ENCODE data around the gene SERPINI2.

The SERPINI2 gene

GRCh38 chr3:167473863-167474262, at the start of gene SERPINI2:
TSS of gene SERPINI2 (minus strand) at chr3:167474042. CDS start at chr3:167471834, 2,208 bp downstream.
- TF ChIP-seq YY1 (IDR thresholded peaks at IDR 0.05; ENCODE audit: insufficient read depth, insufficient read length): no peak
- TF ChIP-seq ZNF274 (IDR thresholded peaks at IDR 0.05; ENCODE audit: low read depth, low read length): no peak
- no peak for TF ChIP-seq SUZ12 (IDR thresholded peaks at IDR 0.05; ENCODE audit: extremely low read depth, insufficient read depth, insufficient read length)
- no peak within 1 kb of the TSS for H3K4me3 ChIP-seq (ENCODE audit: insufficient read length, low read depth)

GRCh38 chr3:167521006-167521355, 47.1 kb upstream of the SERPINI2 start:
- Histone ChIP-seq H3K27me3 (ENCODE audit: insufficient read depth, insufficient read length) (no peaks in the 10 kb centered on the region), H3K9me3 (ENCODE audit: insufficient read depth, low read length) (no peaks in the 10 kb centered on the region), H3K4me3 (ENCODE audit: insufficient read length, low read depth) (no peak overlapping the region), H3K4me1 (ENCODE audit: insufficient read depth, insufficient read length) (no peaks in the 10 kb centered on the region), H3K36me3 (ENCODE audit: insufficient read depth, insufficient read length, low read length) (no peaks in the 10 kb centered on the region), H3K9ac (ENCODE audit: insufficient read length, low read depth) (no peak overlapping the region)
- TF ChIP-seq SUZ12 (IDR thresholded peaks at IDR 0.05; ENCODE audit: extremely low read depth, insufficient read depth, insufficient read length) (no peak), YY1 (IDR thresholded peaks at IDR 0.05; ENCODE audit: insufficient read depth, insufficient read length) (no peak), ZNF274 (IDR thresholded peaks at IDR 0.05; ENCODE audit: low read depth, low read length) (no peak)
- DNase-seq (ENCODE audit: low read depth, low spot score): no peak

More at GRCh38 chr3:167473863-167474262, at the start of gene SERPINI2:
- H3K4me1 ChIP-seq (ENCODE audit: insufficient read depth, insufficient read length): no peaks in the 10 kb centered on the region
- no peaks in the 10 kb centered on the region for H3K9me3 ChIP-seq (ENCODE audit: insufficient read depth, low read length)
- H3K36me3 ChIP-seq (ENCODE audit: insufficient read depth, insufficient read length, low read length): no peaks in the 10 kb centered on the region
- no peak within 1 kb of the TSS for H3K9ac ChIP-seq (ENCODE audit: insufficient read length, low read depth)
- H3K27me3 ChIP-seq (ENCODE audit: insufficient read depth, insufficient read length): no peaks in the 10 kb centered on the region
- no peak for DNase-seq (ENCODE audit: low read depth, low spot score)

GRCh38 chr3:167520266-167521005, 46.6 kb upstream of the SERPINI2 start:
- H3K36me3 ChIP-seq (ENCODE audit: insufficient read depth, insufficient read length, low read length): no peaks in the 10 kb centered on the region
- no peak for DNase-seq (ENCODE audit: low read depth, low spot score)
- no peaks in the 10 kb centered on the region for H3K27me3 ChIP-seq (ENCODE audit: insufficient read depth, insufficient read length)
- no peaks in the 10 kb centered on the region for H3K4me1 ChIP-seq (ENCODE audit: insufficient read depth, insufficient read length)
- H3K9ac ChIP-seq (ENCODE audit: insufficient read length, low read depth): no peak overlapping the region
- TF ChIP-seq YY1 (IDR thresholded peaks at IDR 0.05; ENCODE audit: insufficient read depth, insufficient read length) (no peak), SUZ12 (IDR thresholded peaks at IDR 0.05; ENCODE audit: extremely low read depth, insufficient read depth, insufficient read length) (no peak), ZNF274 (IDR thresholded peaks at IDR 0.05; ENCODE audit: low read depth, low read length) (no peak)
- H3K4me3 ChIP-seq (ENCODE audit: insufficient read length, low read depth): no peak overlapping the region
- no peaks in the 10 kb centered on the region for H3K9me3 ChIP-seq (ENCODE audit: insufficient read depth, low read length)

- H3K36me3 ChIP-seq (ENCODE audit: insufficient read depth, insufficient read length, low read length): no peaks in the 10 kb centered on the region
- no peaks in the 10 kb centered on the region for H3K27me3 ChIP-seq (ENCODE audit: insufficient read depth, insufficient read length)
- no peaks in the 10 kb centered on the region for H3K9me3 ChIP-seq (ENCODE audit: insufficient read depth, low read length)
- H3K4me1 ChIP-seq (ENCODE audit: insufficient read depth, insufficient read length): no peaks in the 10 kb centered on the region
- no peak overlapping the region for H3K9ac ChIP-seq (ENCODE audit: insufficient read length, low read depth)
- no peak for TF ChIP-seq YY1 (IDR thresholded peaks at IDR 0.05; ENCODE audit: insufficient read depth, insufficient read length)
- no peak for TF ChIP-seq SUZ12 (IDR thresholded peaks at IDR 0.05; ENCODE audit: extremely low read depth, insufficient read depth, insufficient read length)
- TF ChIP-seq ZNF274 (IDR thresholded peaks at IDR 0.05; ENCODE audit: low read depth, low read length): no peak
- DNase-seq (ENCODE audit: low read depth, low spot score): no peak
- no peak overlapping the region for H3K4me3 ChIP-seq (ENCODE audit: insufficient read length, low read depth)
Measured at GRCh38 chr3:167507954-167508353, 34.1 kb upstream of the SERPINI2 start.

- no peak for TF ChIP-seq YY1 (IDR thresholded peaks at IDR 0.05; ENCODE audit: insufficient read depth, insufficient read length)
- TF ChIP-seq ZNF274 (IDR thresholded peaks at IDR 0.05; ENCODE audit: low read depth, low read length): no peak
- TF ChIP-seq SUZ12 (IDR thresholded peaks at IDR 0.05; ENCODE audit: extremely low read depth, insufficient read depth, insufficient read length): no peak
- Histone ChIP-seq H3K4me3 (ENCODE audit: insufficient read length, low read depth) (no peak overlapping the region), H3K9ac (ENCODE audit: insufficient read length, low read depth) (no peak overlapping the region), H3K36me3 (ENCODE audit: insufficient read depth, insufficient read length, low read length) (no peaks in the 10 kb centered on the region), H3K9me3 (ENCODE audit: insufficient read depth, low read length) (no peaks in the 10 kb centered on the region), H3K27me3 (ENCODE audit: insufficient read depth, insufficient read length) (no peaks in the 10 kb centered on the region), H3K4me1 (ENCODE audit: insufficient read depth, insufficient read length) (no peaks in the 10 kb centered on the region)
- DNase-seq (ENCODE audit: low read depth, low spot score): no peak
Measured at GRCh38 chr3:167502401-167502800, 28.6 kb upstream of the SERPINI2 start.

GRCh38 chr3:167501941-167502340, 28.1 kb upstream of the SERPINI2 start:
- Histone ChIP-seq H3K4me1 (ENCODE audit: insufficient read depth, insufficient read length) (no peaks in the 10 kb centered on the region), H3K27me3 (ENCODE audit: insufficient read depth, insufficient read length) (no peaks in the 10 kb centered on the region), H3K36me3 (ENCODE audit: insufficient read depth, insufficient read length, low read length) (no peaks in the 10 kb centered on the region), H3K9me3 (ENCODE audit: insufficient read depth, low read length) (no peaks in the 10 kb centered on the region), H3K9ac (ENCODE audit: insufficient read length, low read depth) (no peak overlapping the region), H3K4me3 (ENCODE audit: insufficient read length, low read depth) (no peak overlapping the region)
- TF ChIP-seq SUZ12 (IDR thresholded peaks at IDR 0.05; ENCODE audit: extremely low read depth, insufficient read depth, insufficient read length) (no peak), ZNF274 (IDR thresholded peaks at IDR 0.05; ENCODE audit: low read depth, low read length) (no peak), YY1 (IDR thresholded peaks at IDR 0.05; ENCODE audit: insufficient read depth, insufficient read length) (no peak)
- no peak for DNase-seq (ENCODE audit: low read depth, low spot score)

- H3K9ac ChIP-seq (ENCODE audit: insufficient read length, low read depth): no peak overlapping the region
- DNase-seq (ENCODE audit: low read depth, low spot score): no peak
- no peaks in the 10 kb centered on the region for H3K36me3 ChIP-seq (ENCODE audit: insufficient read depth, insufficient read length, low read length)
- H3K9me3 ChIP-seq (ENCODE audit: insufficient read depth, low read length): no peaks in the 10 kb centered on the region
- TF ChIP-seq SUZ12 (IDR thresholded peaks at IDR 0.05; ENCODE audit: extremely low read depth, insufficient read depth, insufficient read length) (no peak), YY1 (IDR thresholded peaks at IDR 0.05; ENCODE audit: insufficient read depth, insufficient read length) (no peak), ZNF274 (IDR thresholded peaks at IDR 0.05; ENCODE audit: low read depth, low read length) (no peak)
- H3K4me1 ChIP-seq (ENCODE audit: insufficient read depth, insufficient read length): no peaks in the 10 kb centered on the region
- H3K27me3 ChIP-seq (ENCODE audit: insufficient read depth, insufficient read length): no peaks in the 10 kb centered on the region
- no peak overlapping the region for H3K4me3 ChIP-seq (ENCODE audit: insufficient read length, low read depth)
Measured at GRCh38 chr3:167497903-167498302, 24.1 kb upstream of the SERPINI2 start.

Data from NT2/D1 (cell line).